Epidermal melanocyte (primary cell): ENCODE measurements around the gene NAT14.

Experiments
- DNase-seq: peaks from one replicate; pipeline ENCODE4 v3.0.0; 2011; ENCODE audit warnings: low spot score; ENCODE audit not compliant: insufficient read length

NAT14 gene

GRCh38 chr19:55535173-55535964, 50.4 kb downstream of the NAT14 start:
- no peak for DNase-seq

DNA sequence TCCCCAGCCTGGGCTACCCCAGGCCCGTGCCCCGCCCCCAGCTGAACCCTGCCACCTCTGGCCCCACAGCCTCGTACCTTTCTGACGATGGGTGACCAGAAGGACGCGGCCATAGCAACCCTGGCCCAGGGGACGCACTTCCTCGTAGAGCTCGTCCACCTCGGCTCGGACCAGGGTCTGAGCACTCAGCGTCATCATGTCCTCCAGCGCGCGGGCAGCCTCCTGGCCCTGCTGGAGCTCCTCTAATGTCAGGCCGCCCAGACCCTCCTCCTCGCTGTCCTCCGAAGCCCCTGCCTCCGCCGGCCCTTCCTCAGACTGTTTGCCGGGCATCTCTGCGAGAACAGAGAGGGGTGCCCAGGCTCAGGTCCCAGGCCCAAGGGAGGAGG, 51.0 kb downstream of the NAT14 start:
- DNase-seq = no peak

DNA sequence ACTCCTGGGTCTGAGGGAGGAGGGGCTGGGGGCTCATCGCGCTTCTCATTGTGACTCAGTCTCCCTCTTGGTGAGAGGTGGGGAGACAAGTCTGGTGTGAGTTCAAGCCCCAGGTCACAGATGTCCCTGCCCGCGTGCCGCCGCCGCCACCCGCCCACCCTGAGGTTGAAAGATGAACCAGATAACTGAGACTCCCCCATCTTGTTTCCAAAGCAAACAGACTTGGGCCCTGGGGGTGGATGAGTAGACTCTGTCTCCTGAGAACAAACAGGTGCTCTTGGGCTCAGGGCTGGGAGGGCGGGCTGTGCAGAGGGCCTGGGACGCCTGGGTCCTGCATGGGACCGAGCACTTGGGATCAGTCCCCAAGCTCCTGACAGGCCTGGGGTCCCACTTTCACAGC, 51.4 kb downstream of the NAT14 start:
- DNase-seq = no peak
